ENCODE measurements around the gene AVPR1A. TPM values are rescaled to one million over a fixed set of nuclear protein-coding genes. Genes with fewer than 3 reads are reported as not detected.

AVPR1A gene
- total RNA-seq, 4 donors from 2014 or later: 11.6 to 34.2 (median 20.8) TPM

DNA sequence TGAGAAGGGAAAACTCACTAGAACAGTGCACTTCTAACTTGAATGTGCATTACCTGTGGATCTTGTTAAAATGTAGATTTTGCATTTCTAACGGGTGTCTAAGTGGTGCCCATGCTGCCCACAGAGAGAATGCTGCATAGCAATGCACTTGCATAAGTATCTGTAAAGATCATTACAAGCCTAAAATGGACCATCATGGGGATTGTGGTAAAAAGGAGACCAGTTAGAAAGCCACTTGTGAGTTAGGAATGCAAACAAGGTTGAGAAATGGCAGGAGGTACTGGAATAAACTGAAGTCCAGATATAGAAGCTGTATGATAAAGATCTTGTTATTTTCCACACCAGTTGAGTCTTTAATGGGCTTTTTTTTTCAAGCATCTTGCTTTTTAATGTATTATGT lies 18.8 kb downstream of the AVPR1A start:
- Histone ChIP-seq H3K4me3 (replicated peaks in 1 of 3) (no peak overlapping the region), H3K4me1 (no peaks in the 10 kb centered on the region), H3K27me3 (no peaks in the 10 kb centered on the region), H3K9me3 (no peaks in the 10 kb centered on the region), H3K36me3 (no peaks in the 10 kb centered on the region), H3K27ac (no peak overlapping the region)
- TF ChIP-seq, protein P1, sequence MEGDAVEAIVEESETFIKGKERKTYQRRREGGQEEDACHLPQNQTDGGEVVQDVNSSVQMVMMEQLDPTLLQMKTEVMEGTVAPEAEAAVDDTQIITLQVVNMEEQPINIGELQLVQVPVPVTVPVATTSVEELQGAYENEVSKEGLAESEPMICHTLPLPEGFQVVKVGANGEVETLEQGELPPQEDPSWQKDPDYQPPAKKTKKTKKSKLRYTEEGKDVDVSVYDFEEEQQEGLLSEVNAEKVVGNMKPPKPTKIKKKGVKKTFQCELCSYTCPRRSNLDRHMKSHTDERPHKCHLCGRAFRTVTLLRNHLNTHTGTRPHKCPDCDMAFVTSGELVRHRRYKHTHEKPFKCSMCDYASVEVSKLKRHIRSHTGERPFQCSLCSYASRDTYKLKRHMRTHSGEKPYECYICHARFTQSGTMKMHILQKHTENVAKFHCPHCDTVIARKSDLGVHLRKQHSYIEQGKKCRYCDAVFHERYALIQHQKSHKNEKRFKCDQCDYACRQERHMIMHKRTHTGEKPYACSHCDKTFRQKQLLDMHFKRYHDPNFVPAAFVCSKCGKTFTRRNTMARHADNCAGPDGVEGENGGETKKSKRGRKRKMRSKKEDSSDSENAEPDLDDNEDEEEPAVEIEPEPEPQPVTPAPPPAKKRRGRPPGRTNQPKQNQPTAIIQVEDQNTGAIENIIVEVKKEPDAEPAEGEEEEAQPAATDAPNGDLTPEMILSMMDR (IDR thresholded peaks at IDR 0.05): no peak
- no peak for TF ChIP-seq POLR2A (IDR thresholded peaks at IDR 0.05)
- intact Hi-C loops (cut with DNase I): no loop called here
- WGBS, 2 donors: 53 to 69% methylated on average over 1 of the region's 1 CpG
- no peak for DNase-seq

DNA sequence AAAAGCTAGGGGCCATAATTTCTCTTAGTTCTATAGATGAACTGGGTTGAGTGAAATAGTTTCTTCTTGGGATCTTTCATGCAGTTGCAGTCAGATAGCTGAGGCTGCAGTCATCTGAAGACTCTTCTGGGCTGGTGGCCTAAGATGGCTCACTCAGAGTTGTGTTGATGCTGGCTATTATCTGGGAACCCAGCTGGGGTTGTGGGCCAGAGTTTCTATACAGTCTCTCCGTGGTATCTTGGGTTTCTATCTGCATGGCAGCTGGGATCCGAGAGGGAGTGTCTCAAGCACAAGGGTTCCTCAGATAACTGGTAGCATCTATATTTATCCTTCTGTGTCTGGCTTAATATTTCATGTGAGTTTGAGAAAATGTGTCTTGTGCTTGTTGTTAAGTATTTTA lies 21.1 kb downstream of the AVPR1A start:
- TF ChIP-seq, protein P1 (IDR thresholded peaks at IDR 0.05): no peak
- TF ChIP-seq POLR2A (IDR thresholded peaks at IDR 0.05): no peak
- H3K4me3 ChIP-seq (replicated peaks in 1 of 3): no peak overlapping the region
- H3K9me3 ChIP-seq: no peaks in the 10 kb centered on the region
- intact Hi-C loops (cut with DNase I): no loop called here
- 71 to 73% methylated on average over 2 of the region's 2 CpGs for WGBS, 2 donors
- H3K27ac ChIP-seq: no peak overlapping the region
- no peaks in the 10 kb centered on the region for H3K27me3 ChIP-seq
- H3K4me1 ChIP-seq: no peaks in the 10 kb centered on the region
- H3K36me3 ChIP-seq: no peaks in the 10 kb centered on the region
- DNase-seq: no peak

DNA sequence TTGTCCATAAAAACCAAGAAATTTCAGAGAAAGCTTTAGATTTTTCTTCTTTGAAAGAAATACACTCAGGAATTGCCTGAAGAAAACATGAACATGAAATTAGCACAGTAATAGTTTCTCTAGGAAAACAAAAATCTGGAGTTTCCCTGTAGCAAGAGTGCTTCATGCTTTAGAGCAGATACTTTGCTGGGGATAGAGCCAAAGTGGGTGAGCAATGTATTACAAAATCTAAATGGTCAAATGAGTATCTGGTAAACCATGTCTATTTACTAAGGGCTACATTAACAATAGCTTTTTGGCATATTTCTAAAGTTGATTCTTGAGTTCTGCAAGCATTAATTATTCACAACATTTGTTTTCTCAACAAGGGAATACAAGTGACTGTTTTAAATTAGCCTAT lies 26.2 kb downstream of the AVPR1A start:
- no peaks in the 10 kb centered on the region for H3K27me3 ChIP-seq
- DNase-seq: no peak
- H3K4me1 ChIP-seq: peaks cover 0 to 3% of the 10 kb centered on the region in 2 donors
- no peaks in the 10 kb centered on the region for H3K9me3 ChIP-seq
- H3K36me3 ChIP-seq: no peaks in the 10 kb centered on the region
- intact Hi-C loops (cut with DNase I): no loop called here
- H3K27ac ChIP-seq: no peak overlapping the region
- no peak overlapping the region for H3K4me3 ChIP-seq (replicated peaks in 1 of 3)
- TF ChIP-seq POLR2A (IDR thresholded peaks at IDR 0.05): no peak
- TF ChIP-seq, protein P1 (IDR thresholded peaks at IDR 0.05): no peak

DNA sequence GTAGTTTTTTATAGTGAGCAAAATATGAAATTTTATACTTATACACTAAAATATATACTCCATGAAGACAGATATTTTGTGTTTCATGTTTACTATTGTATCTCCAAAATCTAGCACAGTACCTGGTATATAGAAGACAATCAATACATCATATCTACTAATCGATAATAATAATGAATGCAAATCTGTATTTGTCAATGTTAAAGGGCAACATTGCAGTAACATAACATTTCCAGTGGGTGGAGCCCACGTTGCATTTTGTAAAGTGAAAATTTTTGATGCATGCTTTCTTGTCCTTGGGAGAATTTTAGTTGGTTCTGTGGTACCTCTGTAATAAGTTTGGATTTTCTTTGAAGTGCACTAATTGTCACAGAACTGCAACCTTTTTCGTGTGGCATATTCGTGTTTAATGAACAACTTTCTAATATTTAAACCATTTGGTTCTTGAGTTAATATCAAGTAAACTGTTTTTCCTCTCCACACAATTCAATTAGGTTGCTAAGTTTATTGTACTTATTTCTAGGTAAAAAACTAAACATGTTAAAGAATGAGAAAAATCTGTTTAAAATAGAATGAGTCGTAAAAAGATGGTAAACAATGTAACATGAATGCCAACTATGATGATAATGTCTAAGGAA lies 47.4 kb downstream of the AVPR1A start:
- H3K4me1 ChIP-seq: no peaks in the 10 kb centered on the region
- no peaks in the 10 kb centered on the region for H3K9me3 ChIP-seq
- WGBS, 2 donors: 10 to 12% methylated on average over 5 of the region's 5 CpGs
- TF ChIP-seq POLR2A (IDR thresholded peaks at IDR 0.05): no peak
- TF ChIP-seq, protein P1 (IDR thresholded peaks at IDR 0.05): peak; percentile 63 to 92 (median 82)
- intact Hi-C loops (cut with DNase I): loop anchor here (10.0 kb wide), 1 partner anchor 701 kb away; no protein-coding TSS in a partner anchor
- peak in 1 of 2 donors; percentile 14 for DNase-seq
- H3K27me3 ChIP-seq: no peaks in the 10 kb centered on the region
- H3K36me3 ChIP-seq: no peaks in the 10 kb centered on the region
- H3K27ac ChIP-seq: no peak overlapping the region
- H3K4me3 ChIP-seq (replicated peaks in 1 of 3): no peak overlapping the region

DNA sequence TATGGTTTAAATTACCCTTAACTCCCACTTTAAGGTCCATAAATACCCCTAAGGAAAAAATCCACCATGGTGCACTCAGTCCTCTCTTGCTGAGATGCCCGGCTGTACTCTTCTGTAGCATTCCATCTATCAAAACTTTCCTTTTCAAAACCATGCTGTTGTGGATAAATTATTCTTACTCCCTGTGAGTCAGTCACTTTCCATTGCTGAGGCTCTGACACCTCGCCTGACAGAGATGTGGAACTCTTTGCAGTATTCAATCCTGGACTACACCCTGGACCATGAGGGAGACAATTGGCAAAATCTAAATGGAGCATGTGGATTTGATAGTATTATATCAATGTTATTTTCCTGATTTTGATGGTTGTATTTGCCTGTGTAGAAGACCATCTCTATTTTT lies 49.1 kb downstream of the AVPR1A start:
- no peaks in the 10 kb centered on the region for H3K27me3 ChIP-seq
- TF ChIP-seq, protein P1 (IDR thresholded peaks at IDR 0.05): no peak
- TF ChIP-seq POLR2A (IDR thresholded peaks at IDR 0.05): no peak
- DNase-seq: no peak
- H3K4me1 ChIP-seq: no peaks in the 10 kb centered on the region
- no peak overlapping the region for H3K4me3 ChIP-seq (replicated peaks in 1 of 3)
- no peaks in the 10 kb centered on the region for H3K9me3 ChIP-seq
- 76 to 83% methylated on average over 2 of the region's 2 CpGs for WGBS, 2 donors
- H3K27ac ChIP-seq: no peak overlapping the region
- intact Hi-C loops (cut with DNase I): loop anchor here (10.0 kb wide), 1 partner anchor 703 kb away; no protein-coding TSS in a partner anchor
- no peaks in the 10 kb centered on the region for H3K36me3 ChIP-seq
